SKM-1 (cell line): ENCODE measurements around the gene RPL28.
"Not testable (repeated sequence)": the region's sequence is repeated elsewhere in the genome, so short reads cannot be mapped to it uniquely, and the experiment has no call there.

Experiments used
- DNase-seq: peaks from one replicate; lab custom pipeline; 2025; ENCODE audit not compliant: unreplicated experiment; lab: John Stamatoyannopoulos, UW

Gene RPL28

DNA sequence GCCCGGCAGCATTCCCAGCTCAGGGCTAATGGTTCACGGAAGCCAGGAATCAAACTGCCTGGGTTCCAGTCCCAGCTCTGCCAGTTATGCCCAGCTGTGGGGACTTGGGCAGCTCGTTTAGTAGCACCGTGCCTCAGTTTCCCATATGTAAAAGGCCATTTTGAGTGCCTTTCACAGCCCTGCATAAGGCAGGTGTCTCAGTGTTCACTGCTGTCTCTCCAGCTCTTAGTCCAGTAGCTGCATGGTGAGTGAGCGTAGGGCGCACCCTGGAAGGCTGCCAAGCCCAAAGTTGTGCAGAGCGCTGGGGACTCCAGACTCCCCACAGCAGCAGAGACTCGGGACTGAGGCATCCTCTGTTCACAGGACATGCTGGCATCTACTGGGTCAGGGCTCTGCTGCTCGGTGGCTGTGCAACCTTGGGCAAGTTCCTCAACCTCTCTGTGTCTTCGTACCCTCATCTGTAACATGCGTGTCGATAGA lies 5.5 kb downstream of the RPL28 start:
- DNase-seq = no peak

GRCh38 chr19:55391702-55392615 lies 6.2 kb downstream of the RPL28 start:
- no peak for DNase-seq

- no peak for DNase-seq
Measured at GRCh38 chr19:55392820-55393761, 7.4 kb downstream of the RPL28 start.

DNA sequence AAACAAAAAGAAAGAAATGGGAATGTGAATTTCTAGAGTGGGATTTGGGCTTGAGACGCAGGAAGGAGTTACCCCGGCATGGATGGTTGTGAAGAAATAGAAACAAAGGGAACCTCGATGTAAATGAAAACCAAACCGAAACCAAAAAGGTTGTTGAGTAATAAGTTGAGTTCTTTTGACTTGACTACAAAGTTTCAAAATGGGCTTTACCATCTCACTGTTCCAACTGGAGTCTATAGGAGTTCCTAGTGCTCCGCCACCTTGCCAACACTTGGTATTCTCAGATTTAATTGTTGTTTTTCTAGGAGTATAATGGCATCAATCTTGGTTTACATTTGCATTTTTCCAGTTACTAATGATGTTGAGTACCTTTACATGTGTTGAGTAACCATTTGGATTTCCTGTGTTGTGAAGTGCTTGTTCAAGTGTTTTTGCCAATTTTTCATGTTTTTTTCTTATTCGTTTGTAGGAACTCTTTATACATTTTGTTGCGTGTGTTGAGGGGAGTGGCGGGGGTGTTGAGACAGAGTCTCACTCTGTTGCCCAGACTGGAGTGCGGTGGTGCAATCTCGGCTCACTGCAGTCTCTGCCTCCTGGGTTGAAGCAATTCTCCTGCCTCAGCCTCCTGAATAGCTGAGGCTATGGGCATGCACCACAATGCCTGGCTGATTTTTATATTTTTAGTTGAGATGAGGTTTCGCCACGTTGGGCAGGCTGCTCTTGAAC lies 12.6 kb downstream of the RPL28 start:
- DNase-seq = no peak

GRCh38 chr19:55400281-55401087 lies 14.8 kb downstream of the RPL28 start:
- no peak for DNase-seq

DNA sequence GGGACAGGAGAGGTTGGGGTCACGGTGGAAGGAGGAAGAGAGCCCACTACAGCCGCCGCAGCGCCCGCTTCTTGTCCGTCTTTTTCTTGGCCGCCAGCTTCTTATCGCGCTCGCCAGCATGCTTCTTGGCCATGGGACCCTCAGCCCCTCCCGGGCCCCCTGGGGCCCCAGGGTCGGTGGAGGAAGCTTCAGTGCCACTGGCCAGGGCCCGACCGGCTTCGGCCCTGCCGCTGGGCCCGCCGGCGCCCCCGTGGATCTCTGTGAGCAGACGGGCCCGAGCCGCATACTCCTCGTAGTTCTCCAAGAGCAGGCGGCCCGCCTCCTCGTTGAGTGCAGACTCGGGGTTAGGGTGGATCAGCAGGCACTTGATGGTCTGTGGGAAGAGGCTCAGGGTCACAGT lies 15.7 kb downstream of the RPL28 start:
- DNase-seq = not testable (repeated sequence)

GRCh38 chr19:55402509-55402908 lies 16.8 kb downstream of the RPL28 start:
- DNase-seq = no peak

- DNase-seq = no peak
Measured at GRCh38 chr19:55405638-55406037, 19.9 kb downstream of the RPL28 start.

DNA sequence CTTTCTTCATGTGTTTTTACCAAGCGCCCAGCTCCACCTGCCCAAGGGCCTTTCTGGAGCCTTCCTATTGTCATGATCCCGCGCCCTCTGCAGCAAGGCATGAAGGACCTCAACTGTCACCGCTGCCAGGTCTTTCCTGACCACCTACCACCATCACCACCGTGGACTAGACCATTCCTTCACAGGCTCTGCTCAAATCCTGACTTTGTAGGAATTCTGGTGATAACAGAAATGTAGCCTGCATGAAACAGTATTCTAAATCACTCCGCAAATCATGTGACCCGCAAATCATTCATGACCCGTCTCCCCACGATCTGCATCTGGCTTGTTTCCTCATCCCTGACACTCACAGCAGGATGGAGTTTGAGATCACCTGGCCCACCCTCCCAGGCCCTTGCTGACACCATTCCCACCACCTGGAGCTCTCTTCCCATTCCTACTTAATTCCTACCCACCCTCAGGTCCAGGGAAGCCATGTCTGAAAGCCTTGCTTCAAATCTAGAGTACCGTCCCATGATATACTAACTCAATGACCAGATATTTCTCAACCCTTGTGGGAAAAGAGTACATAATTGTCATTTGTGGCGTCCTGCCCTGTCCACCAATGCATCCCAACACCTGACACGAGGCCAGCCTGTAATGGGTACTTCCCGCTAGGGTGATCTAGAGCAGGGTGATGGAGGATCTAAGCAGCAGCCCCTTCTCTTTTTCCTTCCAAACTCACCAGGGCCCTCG lies 20.5 kb downstream of the RPL28 start:
- DNase-seq = no peak

GRCh38 chr19:55406826-55407549 lies 21.3 kb downstream of the RPL28 start:
- no peak for DNase-seq

GRCh38 chr19:55407550-55407799 lies 21.7 kb downstream of the RPL28 start, which contains the start of gene UBE2S:
Gene UBE2S, minus strand, starts transcription at chr19:55407788. Its CDS starts 199 bp downstream, at chr19:55407589.
- DNase-seq = not testable (repeated sequence)

- peak; percentile 78 for DNase-seq
Measured at GRCh38 chr19:55407800-55408532, 22.2 kb downstream of the RPL28 start.

- no peak for DNase-seq
Measured at GRCh38 chr19:55408533-55408872, 22.8 kb downstream of the RPL28 start.

GRCh38 chr19:55409179-55409578 lies 23.4 kb downstream of the RPL28 start:
- DNase-seq = not testable (repeated sequence)

- no peak for DNase-seq
Measured at GRCh38 chr19:55410168-55410567, 24.4 kb downstream of the RPL28 start.

DNA sequence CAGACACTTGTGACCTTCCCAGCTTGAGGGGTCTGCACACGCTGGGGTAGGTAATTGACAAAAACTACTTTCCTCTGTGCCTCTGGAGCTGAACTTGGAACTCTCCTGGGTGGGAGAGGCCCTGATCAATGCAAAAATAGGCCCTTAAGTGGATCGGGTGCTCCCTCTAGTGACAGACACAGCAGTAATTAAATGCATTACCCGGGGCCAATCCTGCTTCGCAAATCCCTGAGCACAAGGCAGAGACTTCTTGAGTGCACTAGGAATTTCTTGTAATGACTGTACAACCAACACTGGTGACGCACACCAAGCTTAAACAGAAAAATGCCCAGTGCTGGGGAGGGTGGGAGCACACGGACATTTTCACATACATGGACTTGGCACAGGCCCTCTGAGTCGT lies 32.5 kb downstream of the RPL28 start:
- DNase-seq = no peak

GRCh38 chr19:55419103-55419502 lies 33.4 kb downstream of the RPL28 start:
- no peak for DNase-seq

- no peak for DNase-seq
Measured at GRCh38 chr19:55419624-55420236, 34.0 kb downstream of the RPL28 start.
